ENCODE measurements around the gene CDH23. TPM values are rescaled to one million over a fixed set of nuclear protein-coding genes. Genes with fewer than 3 reads are reported as not detected.

CDH23 gene
- polyA plus RNA-seq, 2 of the 4 experiments (the other 2 are of a cell fraction), result 1.1 to 2.3 TPM

- POLR2A ChIA-PET, result no interaction called here
- TF ChIP-seq E2F6 (IDR thresholded peaks at IDR 0.05; ENCODE audit: borderline replicate concordance, low read depth) (no peak), POLR2AphosphoS2 (conservative IDR thresholded peaks at IDR 0.05; ENCODE audit: low read length) (no peak), EHMT2 (IDR thresholded peaks at IDR 0.05; ENCODE audit: low read depth) (no peak), MYC (IDR thresholded peaks at IDR 0.05; ENCODE audit: borderline replicate concordance, low read length) (no peak), EP300 (IDR thresholded peaks at IDR 0.05) (no peak), NR3C1 (IDR thresholded peaks at IDR 0.05) (no peak), USF2 (IDR thresholded peaks at IDR 0.05) (no peak), CHD2 (IDR thresholded peaks at IDR 0.05; ENCODE audit: low read length, partially characterized antibody) (no peak), ESRRA (IDR thresholded peaks at IDR 0.05; ENCODE audit: borderline replicate concordance, low read length) (no peak)
- Histone ChIP-seq H3K9me3 (no peaks in the 10 kb centered on the region), H3K4me3 (no peak overlapping the region), H3K27ac (no peak overlapping the region), H3K4me2 (no peak overlapping the region), H3K4me1 (no peaks in the 10 kb centered on the region)
- no peak for DNase-seq (ENCODE audit: low read depth in 1 of 2, low spot score in 1 of 2)
- FAIRE-seq, result no peak
- CTCF ChIA-PET, result interaction anchor here (1.4 to 5.9 kb wide), 5 partner anchors 11 to 292 kb away, joined by 3 to 71 read pairs (median 3); no protein-coding TSS in a partner anchor
- 76% methylated on average over 12 of the region's 13 CpGs for WGBS (ENCODE audit: missing lambda C conversion rate)
- no peak for ATAC-seq
Observed at GRCh38 chr10:71685554-71686232, 289.0 kb downstream of the CDH23 start.

GRCh38 chr10:71687077-71687476 is 290.4 kb downstream of the CDH23 start:
- Histone ChIP-seq H3K4me3 (no peak overlapping the region), H3K9me3 (no peaks in the 10 kb centered on the region), H3K27ac (no peak overlapping the region), H3K4me2 (no peak overlapping the region), H3K4me1 (no peaks in the 10 kb centered on the region)
- WGBS (ENCODE audit: missing lambda C conversion rate), result 79% methylated on average over 2 of the region's 5 CpGs
- ChIA-PET CTCF (interaction anchor here (1.4 to 5.9 kb wide), 3 partner anchors 10 to 74 kb away, joined by 4 to 71 read pairs (median 5); no protein-coding TSS in a partner anchor), POLR2A (no interaction called here)
- ATAC-seq, result no peak
- no peak for DNase-seq (ENCODE audit: low read depth in 1 of 2, low spot score in 1 of 2)
- FAIRE-seq, result no peak
- TF ChIP-seq EHMT2 (IDR thresholded peaks at IDR 0.05; ENCODE audit: low read depth) (no peak), CBX8 (IDR thresholded peaks at IDR 0.05) (no peak), CHD4 (IDR thresholded peaks at IDR 0.05; ENCODE audit: borderline replicate concordance) (no peak), ZNF302 (CRISPR knock-in tag; IDR thresholded peaks at IDR 0.05) (no peak), FOSB (CRISPR knock-in tag; IDR thresholded peaks at IDR 0.05) (no peak), KDM5A (IDR thresholded peaks at IDR 0.05) (no peak), USF2 (IDR thresholded peaks at IDR 0.05) (no peak), RAD21 (conservative IDR thresholded peaks at IDR 0.05 in 1 of 2, IDR thresholded peaks at IDR 0.05 in 1 of 2) (no peak), FOSL2 (IDR thresholded peaks at IDR 0.05) (no peak), FOSL2 (CRISPR knock-in tag; IDR thresholded peaks at IDR 0.05) (no peak), NFE2L2 (conservative IDR thresholded peaks at IDR 0.05; ENCODE audit: low read length) (no peak), E2F6 (IDR thresholded peaks at IDR 0.05; ENCODE audit: borderline replicate concordance, low read depth) (no peak)

GRCh38 chr10:71687480-71687879 is 290.8 kb downstream of the CDH23 start:
- Histone ChIP-seq H3K4me1 (no peaks in the 10 kb centered on the region), H3K9me3 (no peaks in the 10 kb centered on the region), H3K4me2 (no peak overlapping the region), H3K4me3 (no peak overlapping the region), H3K27ac (no peak overlapping the region)
- ChIA-PET POLR2A (no interaction called here), CTCF (interaction anchor here (1.7 to 5.9 kb wide), 2 partner anchors 10 to 19 kb away, joined by 5 to 71 read pairs; no protein-coding TSS in a partner anchor)
- ATAC-seq (no peak), FAIRE-seq (no peak), DNase-seq (ENCODE audit: low read depth in 1 of 2, low spot score in 1 of 2) (no peak)
- WGBS (ENCODE audit: missing lambda C conversion rate), result 46% methylated on average over 8 of the region's 9 CpGs
- no peak for TF ChIP-seq FOSB (CRISPR knock-in tag; IDR thresholded peaks at IDR 0.05)
- TF ChIP-seq CHD4 (IDR thresholded peaks at IDR 0.05; ENCODE audit: borderline replicate concordance), result no peak
- no peak for TF ChIP-seq BCL3 (IDR thresholded peaks at IDR 0.05)
- TF ChIP-seq E2F6 (IDR thresholded peaks at IDR 0.05; ENCODE audit: borderline replicate concordance, low read depth), result no peak
- no peak for TF ChIP-seq HES2 (IDR thresholded peaks at IDR 0.05)
- TF ChIP-seq RNF2 (IDR thresholded peaks at IDR 0.05; ENCODE audit: borderline replicate concordance, low read depth), result no peak
- no peak for TF ChIP-seq NFE2L2 (conservative IDR thresholded peaks at IDR 0.05; ENCODE audit: low read length)
- no peak for TF ChIP-seq SREBF2 (IDR thresholded peaks at IDR 0.05)
- TF ChIP-seq KDM1A (IDR thresholded peaks at IDR 0.05; ENCODE audit: low read depth), result no peak
- TF ChIP-seq EP300 (IDR thresholded peaks at IDR 0.05), result no peak
- no peak for TF ChIP-seq ZNF302 (CRISPR knock-in tag; IDR thresholded peaks at IDR 0.05)
- TF ChIP-seq CEBPB (IDR thresholded peaks at IDR 0.05), result no peak
- TF ChIP-seq HOXA7 (CRISPR knock-in tag; IDR thresholded peaks at IDR 0.05), result no peak

Data from A549 (cell line).